Activated CD8-positive, alpha-beta T cell treated with anti-CD3 and anti-CD28 coated beads for 36 hours (primary cell): ENCODE measurements around the gene GTF3C1. TPM values are rescaled to one million over a fixed set of nuclear protein-coding genes. Genes with fewer than 3 reads are reported as not detected.

Experiments used
- ATAC-seq: fragments of 200-7000 bp; cut with Tn5 transposase; one replicate; pipeline ENCODE4 v1.10.0; 2021; ENCODE audit warnings: mild to moderate bottlenecking, moderate library complexity
- CTCF ChIA-PET: fragments of 350-600 bp; sonication (Branson Sonifier 250); formaldehyde crosslinking; loops from one replicate; lab custom pipeline; 2021; ENCODE audit warnings: antibody characterized with exemption; lab: Charles Lee
- POLR2A ChIA-PET: fragments of 350-600 bp; sonication (Branson Sonifier 250); formaldehyde crosslinking; loops from one replicate; lab custom pipeline; 2021; ENCODE audit warnings: antibody characterized with exemption; lab: Charles Lee
- DNase-seq: peaks from one replicate; pipeline ENCODE4 v3.0.0-alpha.2; 2020
- H3K27ac Mint-ChIP-seq: one replicate; pipeline ENCODE4 v1.8.0; 2021; ENCODE audit warnings: mild to moderate bottlenecking, mixed read lengths
- H3K27me3 Mint-ChIP-seq: one replicate; pipeline ENCODE4 v1.8.0; 2021; ENCODE audit warnings: mixed read lengths
- H3K36me3 Mint-ChIP-seq: one replicate; pipeline ENCODE4 v1.8.0; 2021; ENCODE audit warnings: low read depth, mixed read lengths
- H3K4me1 Mint-ChIP-seq: one replicate; pipeline ENCODE4 v1.8.0; 2021; ENCODE audit warnings: low read depth, mixed read lengths
- H3K4me3 Mint-ChIP-seq: one replicate; pipeline ENCODE4 v1.8.0; 2021; ENCODE audit warnings: mild to moderate bottlenecking, moderate library complexity, mixed read lengths
- H3K9me3 Mint-ChIP-seq: one replicate; pipeline ENCODE4 v1.8.0; 2021; ENCODE audit warnings: mixed read lengths
- intact Hi-C: fragments of 100-400 bp; cut with micrococcal nuclease; formaldehyde crosslinking; loops from one replicate; pipeline ENCODE4 v1.10.0; 2022
- total RNA-seq, 2 experiments: library from RNA; stranded (reverse); gene quantifications; one replicate each; pipeline ENCODE4 v1.2.3, GENCODE V29; 2021
- TF ChIP-seq, protein P1 (sequence below): fragments of 200-600 bp; IDR thresholded peaks from one replicate; pipeline ENCODE4 v1.8.0; 2022; ENCODE audit warnings: antibody characterized with exemption, mild to moderate bottlenecking

Gene GTF3C1
- total RNA-seq, 2 experiments from 2014 or later = 55.9 to 58.6 TPM

DNA sequence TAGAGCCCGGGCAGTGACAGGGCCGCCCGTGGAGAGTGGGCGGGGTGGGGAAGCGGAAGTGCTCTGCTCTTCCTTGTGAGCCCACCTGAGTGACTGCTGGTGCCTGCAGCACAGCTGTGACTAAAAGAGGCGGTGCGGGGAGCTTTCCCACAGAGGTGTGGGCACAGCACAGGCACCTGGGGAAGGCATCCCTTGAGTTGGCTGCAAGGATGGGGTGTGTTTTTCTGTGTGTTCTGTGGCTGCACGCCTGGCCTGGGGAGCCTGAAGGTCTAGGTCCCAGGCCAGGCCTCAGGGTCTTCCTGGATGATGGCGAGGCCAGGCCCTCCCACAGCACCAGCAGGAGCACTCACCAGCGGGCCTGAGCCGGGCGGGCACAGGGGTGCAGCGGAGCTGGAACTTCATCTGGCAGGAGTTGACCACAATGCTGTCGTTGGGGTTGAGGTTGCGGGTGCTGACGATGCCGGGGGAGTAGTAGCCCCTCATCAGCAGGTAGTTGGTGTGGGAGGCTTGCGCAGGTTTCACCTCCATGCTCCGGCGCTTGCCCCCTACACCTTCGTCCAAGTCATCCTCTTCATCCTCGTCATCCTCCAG lies 80.7 kb downstream of the GTF3C1 start:
- TF ChIP-seq, protein P1, sequence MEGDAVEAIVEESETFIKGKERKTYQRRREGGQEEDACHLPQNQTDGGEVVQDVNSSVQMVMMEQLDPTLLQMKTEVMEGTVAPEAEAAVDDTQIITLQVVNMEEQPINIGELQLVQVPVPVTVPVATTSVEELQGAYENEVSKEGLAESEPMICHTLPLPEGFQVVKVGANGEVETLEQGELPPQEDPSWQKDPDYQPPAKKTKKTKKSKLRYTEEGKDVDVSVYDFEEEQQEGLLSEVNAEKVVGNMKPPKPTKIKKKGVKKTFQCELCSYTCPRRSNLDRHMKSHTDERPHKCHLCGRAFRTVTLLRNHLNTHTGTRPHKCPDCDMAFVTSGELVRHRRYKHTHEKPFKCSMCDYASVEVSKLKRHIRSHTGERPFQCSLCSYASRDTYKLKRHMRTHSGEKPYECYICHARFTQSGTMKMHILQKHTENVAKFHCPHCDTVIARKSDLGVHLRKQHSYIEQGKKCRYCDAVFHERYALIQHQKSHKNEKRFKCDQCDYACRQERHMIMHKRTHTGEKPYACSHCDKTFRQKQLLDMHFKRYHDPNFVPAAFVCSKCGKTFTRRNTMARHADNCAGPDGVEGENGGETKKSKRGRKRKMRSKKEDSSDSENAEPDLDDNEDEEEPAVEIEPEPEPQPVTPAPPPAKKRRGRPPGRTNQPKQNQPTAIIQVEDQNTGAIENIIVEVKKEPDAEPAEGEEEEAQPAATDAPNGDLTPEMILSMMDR = no peak
- POLR2A ChIA-PET = no interaction called here
- peaks cover 73% of the 10 kb centered on the region for H3K36me3 Mint-ChIP-seq
- CTCF ChIA-PET = no interaction called here
- intact Hi-C loops = no loop called here
- DNase-seq (no peak), ATAC-seq (no peak)
- H3K4me1 Mint-ChIP-seq = peaks cover 18% of the 10 kb centered on the region
- no peaks in the 10 kb centered on the region for H3K27me3 Mint-ChIP-seq
- H3K27ac Mint-ChIP-seq = peak overlapping the region; percentile 37
- no peak overlapping the region for H3K4me3 Mint-ChIP-seq
- H3K9me3 Mint-ChIP-seq = no peaks in the 10 kb centered on the region

DNA sequence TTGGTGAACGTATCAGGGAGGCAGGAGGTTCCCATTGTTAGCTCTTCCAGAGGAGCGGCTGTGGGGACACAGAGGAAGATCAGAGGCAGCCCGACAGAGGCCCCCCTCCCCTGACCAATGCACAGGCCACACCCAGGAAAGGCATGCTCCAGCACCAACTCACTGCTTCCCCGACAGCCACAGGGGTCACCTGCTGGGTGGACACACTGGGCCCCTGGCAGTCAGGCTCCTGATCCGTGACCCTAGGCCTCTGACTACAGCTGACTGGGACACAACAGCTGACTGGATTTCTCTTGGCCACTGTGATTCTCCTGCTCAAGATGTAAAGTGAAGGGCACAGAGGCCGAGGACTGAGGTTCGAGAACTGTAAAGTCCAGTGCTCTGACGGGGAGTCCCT lies 84.2 kb downstream of the GTF3C1 start:
- ChIA-PET CTCF (interaction anchor here (1.0 kb wide), 1 partner anchor 354 kb away, joined by 3 read pairs; no protein-coding TSS in a partner anchor), POLR2A (interaction anchor here (4.0 kb wide), 1 partner anchor 14 kb away, joined by 37 read pairs; no protein-coding TSS in a partner anchor)
- Mint-ChIP-seq H3K4me3 (no peak overlapping the region), H3K27me3 (no peaks in the 10 kb centered on the region), H3K36me3 (peaks cover 72% of the 10 kb centered on the region), H3K9me3 (no peaks in the 10 kb centered on the region), H3K4me1 (peaks cover 46% of the 10 kb centered on the region), H3K27ac (peak overlapping the region; percentile 93)
- DNase-seq (no peak), ATAC-seq (no peak)
- TF ChIP-seq, protein P1 = no peak
- intact Hi-C loops = no loop called here

DNA sequence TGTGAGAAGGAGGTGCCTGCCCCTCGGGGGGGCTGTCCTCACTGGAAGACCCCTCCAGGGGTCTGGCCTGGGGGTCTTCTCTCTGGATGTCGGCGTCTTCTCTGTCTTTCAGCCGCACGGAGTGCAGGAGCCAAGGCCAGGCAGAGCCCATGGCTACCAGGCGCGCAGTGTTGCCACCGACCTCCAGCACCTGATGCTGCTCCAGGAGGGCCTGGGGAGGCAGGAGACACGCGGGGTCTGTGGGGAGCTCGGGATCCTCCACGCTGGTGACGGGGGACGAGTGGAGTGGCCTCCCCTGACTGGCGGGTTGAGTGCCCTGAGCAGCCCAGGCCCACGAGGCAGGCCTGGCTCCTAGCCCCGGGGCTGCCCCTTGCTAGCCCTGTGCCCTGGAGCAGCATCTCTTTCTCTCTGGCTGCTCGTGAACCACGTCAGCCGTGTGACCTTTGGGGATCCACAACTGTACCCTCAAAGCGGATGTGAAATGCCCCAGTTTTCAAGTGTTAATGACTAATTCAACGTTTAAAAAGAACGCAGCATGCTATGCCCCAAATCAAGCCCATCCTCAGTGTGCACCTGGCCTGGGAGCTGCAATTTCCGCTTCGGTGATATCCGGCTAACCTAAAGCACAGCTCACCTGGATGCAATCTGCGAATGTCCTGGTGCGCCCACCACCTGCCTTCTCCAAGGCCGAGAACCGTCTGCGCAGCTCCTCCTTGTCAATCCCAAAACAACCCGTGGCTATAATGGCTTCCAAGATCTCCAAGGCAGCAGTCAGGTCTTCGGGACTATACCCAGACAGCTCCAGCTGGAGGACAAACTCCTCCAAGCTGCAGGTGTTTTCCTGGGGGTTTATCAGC lies 84.9 kb downstream of the GTF3C1 start:
- H3K27ac Mint-ChIP-seq = peak overlapping the region; percentile 93
- peak; percentile 58 for DNase-seq
- peak; percentile 50 for ATAC-seq
- TF ChIP-seq, protein P1 = no peak
- peaks cover 52% of the 10 kb centered on the region for H3K4me1 Mint-ChIP-seq
- intact Hi-C loops = no loop called here
- no peaks in the 10 kb centered on the region for H3K9me3 Mint-ChIP-seq
- H3K27me3 Mint-ChIP-seq = no peaks in the 10 kb centered on the region
- peaks cover 67% of the 10 kb centered on the region for H3K36me3 Mint-ChIP-seq
- ChIA-PET CTCF (interaction anchor here (1.0 kb wide), 1 partner anchor 353 kb away, joined by 3 read pairs; no protein-coding TSS in a partner anchor), POLR2A (interaction anchor here (1.0 to 4.0 kb wide), 5 partner anchors 14 to 216 kb away, joined by 3 to 37 read pairs (median 3); no protein-coding TSS in a partner anchor)
- peak overlapping the region; percentile 72 for H3K4me3 Mint-ChIP-seq

DNA sequence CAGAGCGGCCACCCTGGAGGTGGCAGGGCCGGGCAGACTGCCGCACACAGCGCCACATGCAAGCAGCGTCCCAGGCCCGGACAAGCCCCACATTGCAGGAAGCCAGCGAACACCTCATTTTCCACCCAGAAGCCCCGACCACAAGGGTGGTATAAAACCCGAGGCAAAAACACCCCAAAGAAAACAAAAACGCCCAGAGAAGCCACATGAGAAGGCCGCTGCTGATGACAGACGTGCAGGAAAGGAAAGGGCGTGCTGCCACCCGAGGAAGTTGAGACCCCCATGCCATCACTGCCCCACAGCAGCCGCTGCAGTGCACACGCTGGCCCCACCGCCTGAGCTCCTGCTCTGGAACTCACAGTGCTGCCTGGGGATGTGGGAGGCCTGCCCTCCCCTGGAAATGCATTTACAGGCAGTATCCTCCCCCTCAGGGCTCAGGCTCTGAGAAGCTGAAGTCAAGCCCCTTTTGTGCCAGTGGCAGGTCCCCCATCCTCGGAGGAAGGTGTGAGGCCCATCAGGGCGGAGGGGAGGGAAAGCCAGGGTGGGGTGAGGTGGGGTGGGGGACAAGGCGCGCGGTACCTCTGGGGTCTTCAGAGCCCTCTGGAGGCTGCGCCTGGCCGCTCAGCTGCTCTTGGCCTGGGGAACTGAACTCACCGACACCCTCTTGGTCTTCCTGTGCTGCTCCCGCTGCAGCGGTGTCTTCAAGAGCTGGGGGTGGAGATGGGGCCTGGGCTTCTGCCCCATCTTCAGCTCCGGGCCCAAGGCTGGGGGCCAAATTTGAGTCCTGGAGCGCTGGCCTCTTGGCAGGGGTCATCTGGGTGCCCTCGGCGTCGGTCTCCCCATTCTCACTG lies 85.7 kb downstream of the GTF3C1 start:
- Mint-ChIP-seq H3K27ac (peak overlapping the region; percentile 93), H3K4me1 (peaks cover 56% of the 10 kb centered on the region), H3K27me3 (no peaks in the 10 kb centered on the region), H3K9me3 (no peaks in the 10 kb centered on the region), H3K36me3 (peaks cover 60% of the 10 kb centered on the region), H3K4me3 (peak overlapping the region; percentile 72)
- peak; percentile 81 for ATAC-seq
- intact Hi-C loops = no loop called here
- ChIA-PET POLR2A (interaction anchor here (0.9 to 4.0 kb wide), 8 partner anchors 13 to 215 kb away, joined by 3 to 37 read pairs (median 3); partner anchors contain the start of gene IL21R), CTCF (interaction anchor here (1.6 to 2.4 kb wide), 3 partner anchors 14 to 143 kb away, joined by 3 to 9 read pairs (median 5); no protein-coding TSS in a partner anchor)
- TF ChIP-seq, protein P1 = no peak
- DNase-seq = peak; percentile 85
